Neural progenitor cell (in vitro differentiated cells): ENCODE measurements around the gene ASRGL1. TPM values are rescaled to one million over a fixed set of nuclear protein-coding genes. Genes with fewer than 3 reads are reported as not detected.

Experiments used
- DNase-seq: peaks from one replicate; pipeline ENCODE4 v3.0.0-alpha.2; 2016; ENCODE audit warnings: low spot score
- H2AFZ ChIP-seq: fragments of 200-600 bp; sonication (generic); replicated peaks from 2 replicates; pipeline ENCODE4 v1.6.1; 2016; ENCODE audit warnings: antibody characterized with exemption
- H3F3A ChIP-seq: fragments of 200-600 bp; sonication (generic); 2 replicates; pipeline ENCODE4 v1.6.1; 2016; ENCODE audit warnings: antibody characterized with exemption, low read depth
- H3K27ac ChIP-seq: fragments of 200-600 bp; sonication (generic); 2 replicates; pipeline ENCODE4 v1.5.1; 2016; ENCODE audit warnings: mild to moderate bottlenecking
- H3K27me3 ChIP-seq: fragments of 200-600 bp; sonication (generic); 2 replicates; pipeline ENCODE4 v1.6.1; 2016; ENCODE audit warnings: mild to moderate bottlenecking, moderate library complexity
- H3K36me3 ChIP-seq: fragments of 200-600 bp; sonication (generic); 2 replicates; pipeline ENCODE4 v1.5.1; 2016
- H3K4me1 ChIP-seq: fragments of 200-600 bp; sonication (generic); 2 replicates; pipeline ENCODE4 v1.6.1; 2016; ENCODE audit warnings: mixed run types
- H3K4me2 ChIP-seq: fragments of 200-600 bp; sonication (generic); 2 replicates; pipeline ENCODE4 v1.6.1; 2016
- H3K4me3 ChIP-seq: fragments of 200-600 bp; sonication (generic); 2 replicates; pipeline ENCODE4 v1.5.1; 2016
- H3K79me2 ChIP-seq: fragments of 200-600 bp; sonication (generic); 2 replicates; pipeline ENCODE4 v1.6.1; 2016; ENCODE audit warnings: low read depth
- H3K9ac ChIP-seq: fragments of 200-600 bp; sonication (generic); 2 replicates; pipeline ENCODE4 v1.6.1; 2016
- H3K9me3 ChIP-seq: fragments of 200-600 bp; sonication (generic); 2 replicates; pipeline ENCODE4 v1.5.1; 2016; ENCODE audit warnings: low read depth
- H4K20me1 ChIP-seq: fragments of 200-600 bp; sonication (generic); 2 replicates; pipeline ENCODE4 v1.6.1; 2016; ENCODE audit warnings: low read depth
- H3K27ac Mint-ChIP-seq: 3 replicates; pipeline ENCODE4 v1.8.0; 2021; ENCODE audit warnings: mixed read lengths
- H3K27me3 Mint-ChIP-seq: 2 replicates; pipeline ENCODE4 v1.8.0; 2022; ENCODE audit warnings: low read depth, mild to moderate bottlenecking, inconsistent platforms, moderate library complexity, mixed read lengths; ENCODE audit not compliant: insufficient read depth
- H3K36me3 Mint-ChIP-seq: 3 replicates; pipeline ENCODE4 v1.8.0; 2021; ENCODE audit warnings: mixed read lengths
- H3K4me1 Mint-ChIP-seq: 3 replicates; pipeline ENCODE4 v1.8.0; 2021; ENCODE audit warnings: mixed read lengths
- H3K4me3 Mint-ChIP-seq: 3 replicates; pipeline ENCODE4 v1.8.0; 2021; ENCODE audit warnings: mild to moderate bottlenecking, moderate library complexity, mixed read lengths
- H3K9me3 Mint-ChIP-seq: 3 replicates; pipeline ENCODE4 v1.8.0; 2020; ENCODE audit warnings: mixed read lengths
- CTCF ChIP-seq: fragments of 200-600 bp; sonication (generic); IDR thresholded peaks from 2 replicates; pipeline ENCODE4 v1.5.1; 2017; ENCODE audit warnings: antibody characterized with exemption, mild to moderate bottlenecking
- EZH2 ChIP-seq: fragments of 200-600 bp; sonication (generic); IDR thresholded peaks from 2 replicates; pipeline ENCODE4 v1.6.1; 2017; ENCODE audit warnings: antibody characterized with exemption, mild to moderate bottlenecking, moderate library complexity
- EZH2phosphoT487 ChIP-seq: fragments of 200-600 bp; sonication (generic); IDR thresholded peaks from 2 replicates; pipeline ENCODE4 v1.6.1; 2017; ENCODE audit warnings: antibody characterized with exemption
- total RNA-seq: library from RNA; depleted of rRNA; stranded (reverse); fragments of >200 nt; gene quantifications from 2 replicates; pipeline ENCODE4 v1.2.3, GENCODE V29; 2015; ENCODE audit warnings: low replicate concordance

The ASRGL1 gene
- total RNA-seq, 1 donor from 2014 or later, result 56.8 TPM

GRCh38 chr11:62391642-62392425 is 54.6 kb downstream of the ASRGL1 start:
- peak; percentile 38 for TF ChIP-seq CTCF
- no peak for TF ChIP-seq EZH2
- no peak for TF ChIP-seq EZH2phosphoT487
- Mint-ChIP-seq H3K27ac (no peak overlapping the region), H3K9me3 (no peaks in the 10 kb centered on the region)

GRCh38 chr11:62392506-62392905 is 55.3 kb downstream of the ASRGL1 start:
- H3K27me3 ChIP-seq, result no peaks in the 10 kb centered on the region
- H3K79me2 ChIP-seq, result no peaks in the 10 kb centered on the region
- DNase-seq, result no peak
- no peak overlapping the region for H3K4me2 ChIP-seq
- peaks cover 4% of the 10 kb centered on the region for H4K20me1 ChIP-seq
- Mint-ChIP-seq H3K27me3 (peaks cover 8% of the 10 kb centered on the region), H3K4me1 (peaks cover 10% of the 10 kb centered on the region), H3K27ac (no peak overlapping the region), H3K36me3 (no peaks in the 10 kb centered on the region), H3K9me3 (no peaks in the 10 kb centered on the region), H3K4me3 (no peak overlapping the region)
- H3F3A ChIP-seq, result peaks cover 10% of the 10 kb centered on the region
- peaks cover 5% of the 10 kb centered on the region for H3K4me1 ChIP-seq
- H3K27ac ChIP-seq, result no peak overlapping the region
- H2AFZ ChIP-seq, result no peak overlapping the region
- no peaks in the 10 kb centered on the region for H3K9me3 ChIP-seq
- H3K4me3 ChIP-seq, result no peak overlapping the region
- H3K36me3 ChIP-seq, result no peaks in the 10 kb centered on the region
- no peak overlapping the region for H3K9ac ChIP-seq
- TF ChIP-seq CTCF (no peak), EZH2phosphoT487 (no peak), EZH2 (no peak)

More at GRCh38 chr11:62391642-62392425, 54.6 kb downstream of the ASRGL1 start:
- Histone ChIP-seq H2AFZ (no peak overlapping the region), H3K9ac (no peak overlapping the region), H3K36me3 (no peaks in the 10 kb centered on the region), H3K27ac (no peak overlapping the region), H3K4me1 (peaks cover 5% of the 10 kb centered on the region), H3K4me3 (no peak overlapping the region), H3K27me3 (no peaks in the 10 kb centered on the region), H3K79me2 (no peaks in the 10 kb centered on the region), H3K4me2 (no peak overlapping the region), H3F3A (peaks cover 10% of the 10 kb centered on the region), H4K20me1 (peaks cover 4% of the 10 kb centered on the region), H3K9me3 (no peaks in the 10 kb centered on the region)
- H3K27me3 Mint-ChIP-seq, result peaks cover 8% of the 10 kb centered on the region
- peaks cover 10% of the 10 kb centered on the region for H3K4me1 Mint-ChIP-seq
- no peak overlapping the region for H3K4me3 Mint-ChIP-seq
- H3K36me3 Mint-ChIP-seq, result no peaks in the 10 kb centered on the region
- no peak for DNase-seq

GRCh38 chr11:62393061-62393611 is 55.9 kb downstream of the ASRGL1 start:
- Mint-ChIP-seq H3K9me3 (no peaks in the 10 kb centered on the region), H3K27me3 (peaks cover 11% of the 10 kb centered on the region), H3K4me3 (no peak overlapping the region), H3K36me3 (no peaks in the 10 kb centered on the region), H3K27ac (peak overlapping the region; percentile 46), H3K4me1 (peaks cover 13% of the 10 kb centered on the region)
- Histone ChIP-seq H3K4me2 (no peak overlapping the region), H2AFZ (no peak overlapping the region), H3K9me3 (no peaks in the 10 kb centered on the region), H4K20me1 (peaks cover 4% of the 10 kb centered on the region), H3K4me3 (no peak overlapping the region), H3K79me2 (no peaks in the 10 kb centered on the region), H3F3A (peaks cover 10% of the 10 kb centered on the region), H3K27ac (no peak overlapping the region), H3K4me1 (peaks cover 5% of the 10 kb centered on the region), H3K36me3 (no peaks in the 10 kb centered on the region), H3K9ac (no peak overlapping the region), H3K27me3 (no peaks in the 10 kb centered on the region)
- TF ChIP-seq EZH2, result no peak
- no peak for TF ChIP-seq EZH2phosphoT487
- TF ChIP-seq CTCF, result no peak
- DNase-seq, result no peak
